Gastrocnemius medialis (tissue), 4 donors: ENCODE measurements around the gene VWA7. TPM values are rescaled to one million over a fixed set of nuclear protein-coding genes. Genes with fewer than 3 reads are reported as not detected.

Experiments used
- ATAC-seq, 2 donors: fragments of 150-250 bp; one replicate each; pipeline ENCODE4 v1.9.1; 2016
- DNase-seq, 2 donors: peaks; one replicate each; pipeline ENCODE4 v3.0.0-alpha.2; 2019
- H3K27ac ChIP-seq, 4 donors: fragments of 200-600 bp; sonication (generic); 1 replicate in 1 of 4; 2 replicates in 3 of 4; pipeline ENCODE4 v1.5.1; 2016 to 2018; ENCODE audit warnings: mild to moderate bottlenecking in 2 of 4, moderate library complexity in 1 of 4
- H3K27me3 ChIP-seq, 3 donors: fragments of 200-600 bp; sonication (generic) in 2 of 3; 1 replicate in 1 of 3; 2 replicates in 2 of 3; pipeline versions ENCODE4 v1.5.1 to v1.6.0; 2016 to 2019; ENCODE audit warnings: mild to moderate bottlenecking in 1 of 3, moderate library complexity in 1 of 3
- H3K36me3 ChIP-seq, 2 donors: fragments of 200-600 bp; sonication (generic) in 1 of 2; one replicate each; pipeline ENCODE4 v1.5.1; 2017 to 2018
- H3K4me1 ChIP-seq, 2 donors: fragments of 200-600 bp; sonication (generic) in 1 of 2; one replicate each; pipeline ENCODE4 v1.5.1; 2016 to 2017; ENCODE audit warnings: mild to moderate bottlenecking in 2 of 2
- H3K4me3 ChIP-seq, 4 donors: fragments of 200-600 bp; sonication (generic) in 3 of 4; 1 replicate in 1 of 4; 2 replicates in 3 of 4; pipeline ENCODE4 v1.5.1; 2016 to 2019; ENCODE audit warnings: mild to moderate bottlenecking in 2 of 4
- H3K9me3 ChIP-seq, 3 donors: fragments of 200-600 bp; sonication (generic) in 2 of 3; 1 replicate in 1 of 3; 2 replicates in 2 of 3; pipeline ENCODE4 v1.5.1; 2016 to 2019
- POLR2A ChIP-seq, 2 donors: fragments of 450-650 bp; IDR thresholded peaks; one replicate each; pipeline ENCODE4 v1.6.1; 2017; ENCODE audit warnings: antibody characterized with exemption in 2 of 2, mild to moderate bottlenecking in 2 of 2, moderate library complexity in 2 of 2
- in situ Hi-C, 4 donors: fragments of 200-750 bp; cut with MboI; loops; one replicate each; pipeline versions ENCODE4 v1.15.0 to v1.8.0; 2017; ENCODE audit warnings: low sequenced_read_pairs in 4 of 4
- intact Hi-C: fragments of 100-400 bp; cut with DNase I; formaldehyde crosslinking; loops from one replicate; pipeline ENCODE4 v1.15.1; 2023; ENCODE audit warnings: low total_unique reads
- total RNA-seq, 4 donors: library from RNA; depleted of rRNA; stranded (reverse); fragments of >200 nt; gene quantifications; one replicate each; pipeline versions ENCODE4 v1.1.0 to v1.2.3, GENCODE V29; 2016
- TF ChIP-seq, protein P1 (sequence below), 5 experiments: fragments of 450-650 bp in 3 of 5; fragments of 200-600 bp in 2 of 5; sonication (generic) in 2 of 5; IDR thresholded peaks in 4 of 5; conservative IDR thresholded peaks in 1 of 5; 1 replicate in 4 of 5; 2 replicates in 1 of 5; pipeline ENCODE4 v1.5.1; 2016 to 2019; ENCODE audit warnings: antibody characterized with exemption in 5 of 5, mild to moderate bottlenecking in 3 of 5, moderate library complexity in 3 of 5

The VWA7 gene
- total RNA-seq, 4 donors from 2014 or later = 2.0 to 7.8 (median 4.7) TPM

DNA sequence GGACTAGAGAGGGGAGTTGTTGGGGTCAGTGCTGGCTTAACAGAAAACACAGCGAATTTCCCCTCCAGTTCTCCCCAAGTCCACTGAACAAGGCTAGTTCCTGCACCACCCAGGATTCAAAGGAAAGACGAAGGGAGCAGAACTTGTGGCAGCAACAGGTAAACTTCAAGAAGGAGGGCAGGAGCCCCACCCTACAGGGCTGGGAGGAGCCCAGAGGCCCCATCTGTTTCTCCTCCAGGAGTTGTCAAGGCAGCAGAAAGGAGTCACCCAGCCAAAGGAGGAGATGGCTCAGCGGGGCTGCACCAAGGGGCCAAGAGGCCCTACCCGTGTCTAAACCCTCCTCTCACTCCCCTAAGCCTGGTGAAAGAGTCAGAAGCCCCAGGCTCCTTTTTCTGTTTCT, 12.9 kb downstream of the VWA7 start:
- Histone ChIP-seq H3K27ac (no peak overlapping the region), H3K27me3 (no peaks in the 10 kb centered on the region), H3K4me1 (no peaks in the 10 kb centered on the region), H3K4me3 (no peak overlapping the region), H3K9me3 (no peaks in the 10 kb centered on the region), H3K36me3 (no peaks in the 10 kb centered on the region)
- TF ChIP-seq POLR2A (IDR thresholded peaks at IDR 0.05) = no peak
- TF ChIP-seq, protein P1, sequence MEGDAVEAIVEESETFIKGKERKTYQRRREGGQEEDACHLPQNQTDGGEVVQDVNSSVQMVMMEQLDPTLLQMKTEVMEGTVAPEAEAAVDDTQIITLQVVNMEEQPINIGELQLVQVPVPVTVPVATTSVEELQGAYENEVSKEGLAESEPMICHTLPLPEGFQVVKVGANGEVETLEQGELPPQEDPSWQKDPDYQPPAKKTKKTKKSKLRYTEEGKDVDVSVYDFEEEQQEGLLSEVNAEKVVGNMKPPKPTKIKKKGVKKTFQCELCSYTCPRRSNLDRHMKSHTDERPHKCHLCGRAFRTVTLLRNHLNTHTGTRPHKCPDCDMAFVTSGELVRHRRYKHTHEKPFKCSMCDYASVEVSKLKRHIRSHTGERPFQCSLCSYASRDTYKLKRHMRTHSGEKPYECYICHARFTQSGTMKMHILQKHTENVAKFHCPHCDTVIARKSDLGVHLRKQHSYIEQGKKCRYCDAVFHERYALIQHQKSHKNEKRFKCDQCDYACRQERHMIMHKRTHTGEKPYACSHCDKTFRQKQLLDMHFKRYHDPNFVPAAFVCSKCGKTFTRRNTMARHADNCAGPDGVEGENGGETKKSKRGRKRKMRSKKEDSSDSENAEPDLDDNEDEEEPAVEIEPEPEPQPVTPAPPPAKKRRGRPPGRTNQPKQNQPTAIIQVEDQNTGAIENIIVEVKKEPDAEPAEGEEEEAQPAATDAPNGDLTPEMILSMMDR (IDR thresholded peaks at IDR 0.05 in 4 of 5, conservative IDR thresholded peaks at IDR 0.05 in 1 of 5) = no peak
- intact Hi-C loops (no loop called here), in situ Hi-C loops (no loop called here)
- ATAC-seq = no peak
- DNase-seq = no peak

DNA sequence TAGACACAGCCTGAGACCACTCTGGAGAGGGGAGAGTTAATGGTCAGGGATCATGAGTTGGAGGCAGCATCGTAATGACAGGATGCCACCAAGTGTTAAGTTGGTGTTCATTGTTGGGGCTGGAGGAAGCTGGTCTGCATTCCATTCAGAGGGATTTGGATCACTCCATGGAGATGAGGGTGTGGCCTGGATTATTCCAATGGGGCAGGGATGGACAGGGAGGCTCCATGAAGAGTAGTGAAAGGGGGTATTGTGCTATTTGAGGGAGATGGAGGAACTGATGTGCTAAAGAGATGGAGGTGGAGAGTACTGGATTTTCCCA, 13.5 kb downstream of the VWA7 start:
- H3K4me1 ChIP-seq = no peaks in the 10 kb centered on the region
- no peak for ATAC-seq
- in situ Hi-C loops = no loop called here
- TF ChIP-seq, protein P1 (IDR thresholded peaks at IDR 0.05 in 4 of 5, conservative IDR thresholded peaks at IDR 0.05 in 1 of 5) = no peak
- TF ChIP-seq POLR2A (IDR thresholded peaks at IDR 0.05) = no peak
- H3K4me3 ChIP-seq = no peak overlapping the region
- no peaks in the 10 kb centered on the region for H3K27me3 ChIP-seq
- H3K27ac ChIP-seq = no peak overlapping the region
- intact Hi-C loops = no loop called here
- H3K36me3 ChIP-seq = no peaks in the 10 kb centered on the region
- no peak for DNase-seq
- H3K9me3 ChIP-seq = no peaks in the 10 kb centered on the region

DNA sequence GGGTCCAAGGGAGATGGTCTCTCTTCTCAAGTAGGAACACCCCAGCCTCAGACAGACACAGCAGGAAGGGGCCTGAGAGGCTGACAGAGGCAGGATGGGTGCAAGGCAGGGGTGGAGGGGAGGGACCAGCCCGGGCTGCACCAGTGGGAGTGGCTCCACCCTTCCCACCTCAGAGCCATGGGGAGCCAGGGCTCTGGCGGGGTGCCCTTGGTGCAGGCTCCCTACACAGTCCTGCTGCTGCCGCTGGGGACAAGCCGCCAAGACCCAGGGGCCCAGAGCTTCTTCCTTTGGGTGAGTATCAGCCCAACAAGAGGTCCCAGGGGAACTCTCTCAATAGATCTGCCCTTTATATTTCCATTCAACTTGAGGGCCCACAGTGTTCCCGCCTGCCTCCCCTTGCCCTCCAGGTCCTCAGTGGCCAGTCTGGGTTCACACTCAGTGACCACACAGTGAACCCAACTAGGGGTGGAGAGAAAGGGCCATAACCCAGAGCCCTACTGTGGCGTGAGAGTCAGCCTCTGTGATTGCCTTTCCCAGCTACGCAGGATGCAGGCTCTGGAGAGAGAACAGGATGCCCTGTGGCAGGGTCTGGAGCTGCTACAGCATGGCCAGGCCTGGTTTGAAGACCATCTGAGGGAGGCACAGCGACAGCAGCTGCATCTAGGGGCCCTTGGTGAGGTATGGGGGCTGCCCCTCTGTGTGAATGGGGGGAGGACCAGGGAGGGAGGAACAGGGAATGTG, 14.1 kb downstream of the VWA7 start:
- Histone ChIP-seq H3K4me1 (no peaks in the 10 kb centered on the region), H3K36me3 (no peaks in the 10 kb centered on the region), H3K4me3 (no peak overlapping the region), H3K9me3 (no peaks in the 10 kb centered on the region), H3K27ac (no peak overlapping the region), H3K27me3 (no peaks in the 10 kb centered on the region)
- in situ Hi-C loops (no loop called here), intact Hi-C loops (no loop called here)
- no peak for TF ChIP-seq POLR2A (IDR thresholded peaks at IDR 0.05)
- TF ChIP-seq, protein P1 (IDR thresholded peaks at IDR 0.05 in 4 of 5, conservative IDR thresholded peaks at IDR 0.05 in 1 of 5) = no peak
- no peak for ATAC-seq
- no peak for DNase-seq

DNA sequence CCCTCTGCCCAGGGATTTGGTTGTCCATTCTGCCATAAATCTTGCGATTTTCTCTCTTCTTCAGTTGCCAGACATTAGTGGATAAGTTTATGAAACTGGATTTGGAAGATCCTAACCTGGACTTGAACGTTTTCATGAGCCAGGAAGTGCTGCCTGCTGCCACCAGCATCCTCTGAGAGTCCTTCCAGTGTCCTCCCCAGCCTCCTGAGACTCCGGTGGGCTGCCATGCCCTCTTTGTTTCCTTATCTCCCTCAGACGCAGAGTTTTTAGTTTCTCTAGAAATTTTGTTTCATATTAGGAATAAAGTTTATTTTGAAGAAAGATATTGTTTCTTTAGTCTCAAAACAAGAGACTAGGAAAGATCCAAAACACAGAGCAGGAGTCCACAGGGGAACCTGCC, 14.8 kb downstream of the VWA7 start, which contains the start of gene SAPCD1:
Gene SAPCD1, plus strand, starts transcription at position 301 of the 400 bp plus-strand sequence. CDS start 399 bp downstream, outside the sequence.
- Histone ChIP-seq H3K9me3 (no peaks in the 10 kb centered on the region), H3K36me3 (no peaks in the 10 kb centered on the region), H3K27me3 (no peaks in the 10 kb centered on the region), H3K27ac (no peak within 1 kb of the TSS), H3K4me3 (no peak within 1 kb of the TSS), H3K4me1 (no peaks in the 10 kb centered on the region)
- no peak for TF ChIP-seq POLR2A (IDR thresholded peaks at IDR 0.05)
- TF ChIP-seq, protein P1 (IDR thresholded peaks at IDR 0.05 in 4 of 5, conservative IDR thresholded peaks at IDR 0.05 in 1 of 5) = no peak
- intact Hi-C loops (no loop called here), in situ Hi-C loops (no loop called here)
- no peak for DNase-seq
- no peak for ATAC-seq

DNA sequence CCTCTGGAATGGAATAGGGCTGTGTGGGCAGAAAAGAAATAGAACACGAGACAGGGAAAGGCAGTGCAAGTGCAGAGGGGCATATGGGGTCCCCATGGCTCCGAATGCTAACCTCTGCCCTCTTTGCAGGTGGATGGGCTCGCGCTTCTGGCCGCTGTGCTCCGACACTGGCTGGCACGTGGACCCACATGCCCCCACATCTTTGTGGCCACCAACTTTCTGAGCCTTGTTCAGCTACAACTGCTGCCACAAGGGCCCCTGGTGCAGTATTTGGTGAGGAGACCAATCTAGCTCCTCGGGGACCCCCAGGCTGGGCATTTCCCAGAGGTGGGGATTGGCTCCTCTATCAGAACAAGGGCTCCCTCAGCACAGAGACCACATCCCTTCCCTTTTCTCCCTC, 15.8 kb downstream of the VWA7 start:
- TF ChIP-seq, protein P1 (IDR thresholded peaks at IDR 0.05 in 4 of 5, conservative IDR thresholded peaks at IDR 0.05 in 1 of 5) = no peak
- TF ChIP-seq POLR2A (IDR thresholded peaks at IDR 0.05) = no peak
- H3K4me1 ChIP-seq = no peaks in the 10 kb centered on the region
- no peak overlapping the region for H3K4me3 ChIP-seq
- intact Hi-C loops = no loop called here
- H3K27me3 ChIP-seq = no peaks in the 10 kb centered on the region
- DNase-seq (no peak), ATAC-seq (no peak)
- no peak overlapping the region for H3K27ac ChIP-seq
- no peaks in the 10 kb centered on the region for H3K36me3 ChIP-seq
- in situ Hi-C loops = no loop called here
- H3K9me3 ChIP-seq = no peaks in the 10 kb centered on the region
